ENCODE measurements around the gene TRABD2A. TPM values are rescaled to one million over a fixed set of nuclear protein-coding genes. Genes with fewer than 3 reads are reported as not detected.

Gene TRABD2A
- total RNA-seq, 1 experiment from 2014 or later: 1.7 TPM

- no peak for TF ChIP-seq CTCF (conservative IDR thresholded peaks at IDR 0.05)
- H4K8ac ChIP-seq (replicated peaks; ENCODE audit: insufficient read length, low read depth, low read length): no peak overlapping the region
- Mint-ChIP-seq H3K36me3 (ENCODE audit: insufficient read depth in 1 of 3, low read depth in 3 of 3) (no peaks in the 10 kb centered on the region; a peak in 1 of 7 replicates), H3K4me1 (peaks cover 8 to 9% of the 10 kb centered on the region in 2 experiments), H3K9me3 (no peaks in the 10 kb centered on the region), H3K27me3 (ENCODE audit: low read depth) (peaks cover 54% of the 10 kb centered on the region), H3K4me3 (no peak overlapping the region), H3K27ac (no peak overlapping the region)
- peaks cover under 1% of the 10 kb centered on the region for H3K23me2 ChIP-seq (ENCODE audit: insufficient read length, low read depth, low read length, poor library complexity, severe bottlenecking)
- H3K4me1 ChIP-seq (ENCODE audit: insufficient read depth, low read length): no peaks in the 10 kb centered on the region
- H3K4me2 ChIP-seq (ENCODE audit: insufficient read depth, insufficient read length, low read length): no peak overlapping the region
- no peak overlapping the region for H2AFZ ChIP-seq (ENCODE audit: low read length)
- H3K23ac ChIP-seq (ENCODE audit: insufficient read length, low read depth, low read length): no peak overlapping the region
- H2BK120ac ChIP-seq (ENCODE audit: low read depth, low read length, poor library complexity, severe bottlenecking): no peak overlapping the region
- no peak overlapping the region for H3K18ac ChIP-seq (ENCODE audit: insufficient read length, low read depth, low read length)
- H3K56ac ChIP-seq (ENCODE audit: insufficient read length, low read depth, low read length): no peak overlapping the region
- DNase-seq: no peak
- no peaks in the 10 kb centered on the region for H3K79me2 ChIP-seq (ENCODE audit: insufficient read depth, low read length)
- H2BK20ac ChIP-seq (ENCODE audit: low read depth, low read length, poor library complexity, severe bottlenecking): no peak overlapping the region
- H3K14ac ChIP-seq (ENCODE audit: insufficient read depth, low read length): no peak overlapping the region
- H2BK12ac ChIP-seq (ENCODE audit: insufficient read length, low read depth, low read length): no peak overlapping the region
- H3K4ac ChIP-seq (ENCODE audit: low read depth, low read length): no peak overlapping the region
- H3T11ph ChIP-seq (ENCODE audit: low read length): no peak overlapping the region
- no peak overlapping the region for H4K5ac ChIP-seq (ENCODE audit: insufficient read length, low read depth, low read length)
- no peak overlapping the region for H4K91ac ChIP-seq (ENCODE audit: insufficient read length, low read depth, low read length)
- H3K79me1 ChIP-seq (ENCODE audit: insufficient read depth, low read depth, low read length, poor library complexity, severe bottlenecking): no peaks in the 10 kb centered on the region
- no peak overlapping the region for H2AK5ac ChIP-seq (ENCODE audit: insufficient read length, low read length)
- no CpG with 5 or more reads among the region's 1 CpG for WGBS (ENCODE audit: extremely low coverage, insufficient read length, low lambda C conversion rate)
- no peaks in the 10 kb centered on the region for H3K9me3 ChIP-seq (ENCODE audit: control insufficient read depth, low read depth, low read length)
- peaks cover 2% of the 10 kb centered on the region; the same call in 1 of the 2 replicates for H3K27me3 ChIP-seq (ENCODE audit: insufficient read depth, low read length)
- no peak overlapping the region for H3K9ac ChIP-seq (ENCODE audit: extremely low read depth, insufficient read length, low read length)
- H2BK15ac ChIP-seq (ENCODE audit: low read depth, low read length): no peak overlapping the region
- H4K20me1 ChIP-seq (ENCODE audit: control insufficient read depth, insufficient read depth, insufficient read length): no peaks in the 10 kb centered on the region
- H2BK5ac ChIP-seq (ENCODE audit: insufficient read length, low read length): no peak overlapping the region
- no peak overlapping the region for H3K27ac ChIP-seq (ENCODE audit: insufficient read length, low read depth, low read length)
Observed at GRCh38 chr2:84900971-84901370, 20.1 kb upstream of the TRABD2A start.
